ENCODE results near the gene GAPVD1.
"Not testable (repeated sequence)": the region's sequence is repeated elsewhere in the genome, so short reads cannot be mapped to it uniquely, and the experiment has no call there.

Gene GAPVD1

DNA sequence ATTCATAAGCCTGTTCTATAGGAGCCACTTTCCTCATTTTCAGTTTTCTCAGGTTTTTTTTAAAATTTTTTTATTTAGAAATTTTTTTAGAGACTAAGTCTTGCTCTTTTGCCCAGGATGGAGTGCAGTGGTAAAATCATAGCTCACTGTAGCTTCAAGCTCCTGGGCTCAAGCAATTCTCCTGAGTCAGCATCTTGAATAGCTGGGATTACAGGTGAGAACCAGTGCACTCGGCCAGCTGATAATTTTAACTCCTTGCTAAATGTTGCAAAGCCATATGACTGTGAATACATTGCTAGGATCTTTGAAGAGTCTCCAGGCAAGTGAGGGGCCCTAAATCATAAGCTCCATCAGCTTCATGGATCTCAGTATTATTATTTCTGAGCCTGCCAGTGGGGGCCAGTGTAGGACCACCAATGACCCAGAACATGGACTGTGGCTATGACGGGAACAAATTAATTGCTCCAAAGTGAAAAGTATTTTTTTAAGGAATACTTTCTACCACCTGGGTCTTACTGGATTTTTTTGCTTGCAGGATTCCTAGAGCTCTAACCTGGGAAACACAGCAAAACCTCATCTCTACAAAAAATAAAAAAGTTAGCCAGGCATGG lies 5.7 kb upstream of the GAPVD1 start:
- DNase-seq (ENCODE audit: low read depth): peak; percentile 42

GRCh38 chr9:125258160-125258785 lies 3.4 kb upstream of the GAPVD1 start:
- no peak for DNase-seq (ENCODE audit: low read depth)

GRCh38 chr9:125258832-125259534 lies 2.6 kb upstream of the GAPVD1 start:
- no peak for DNase-seq (ENCODE audit: low read depth)

DNA sequence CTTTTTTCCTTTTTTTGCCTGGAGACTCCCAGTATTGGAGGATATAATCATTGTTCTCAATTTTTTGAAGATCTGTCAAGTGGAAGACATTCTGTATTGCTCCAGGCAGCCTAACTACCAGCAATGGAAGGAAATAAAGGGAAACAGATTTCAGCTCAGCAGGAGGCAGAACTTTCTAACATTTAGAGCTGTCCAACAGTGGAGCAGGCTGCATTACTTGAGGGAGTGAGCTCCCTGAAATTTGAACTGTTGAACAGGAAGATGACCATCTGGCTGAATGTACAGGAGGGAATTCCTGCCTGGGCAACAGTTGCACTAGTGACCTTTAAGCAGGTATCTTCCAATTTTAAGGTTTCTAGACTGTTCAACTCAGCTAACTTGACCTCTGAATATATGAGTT lies 1.1 kb upstream of the GAPVD1 start:
- DNase-seq (ENCODE audit: low read depth): no peak

DNA sequence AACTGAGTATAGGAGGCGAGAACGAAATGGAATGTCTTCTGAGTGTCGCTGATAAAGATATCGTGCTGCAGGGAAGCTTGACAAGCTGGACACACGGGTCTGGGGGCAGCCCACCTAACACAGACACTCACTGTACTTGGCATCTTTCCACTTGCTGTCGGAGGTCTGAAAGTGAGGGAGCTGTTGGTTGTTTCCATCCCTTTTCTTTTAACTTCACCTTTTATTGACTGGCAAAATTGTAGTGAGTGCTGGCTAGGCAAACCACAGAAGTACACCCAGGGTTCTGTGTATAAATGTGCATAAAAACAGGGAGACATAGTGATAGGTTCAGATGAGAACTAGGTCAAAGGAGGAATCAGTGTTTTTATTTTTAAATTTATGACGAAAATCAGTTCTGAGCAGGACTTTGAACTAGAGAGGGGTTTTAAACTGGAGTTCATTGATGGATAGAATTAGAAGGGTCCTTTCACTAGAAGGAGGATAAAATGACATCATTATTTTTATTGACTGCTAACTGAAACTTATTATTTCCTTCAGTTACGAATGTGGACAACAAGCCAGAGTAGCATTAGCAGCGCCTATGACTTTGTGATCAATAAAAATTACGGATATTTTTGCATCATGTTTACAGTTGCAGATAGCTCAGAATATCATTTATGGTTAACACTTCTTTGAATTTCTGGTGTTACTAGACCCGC lies 817 bp downstream of the GAPVD1 start:
- DNase-seq (ENCODE audit: low read depth): peak; percentile 45

DNA sequence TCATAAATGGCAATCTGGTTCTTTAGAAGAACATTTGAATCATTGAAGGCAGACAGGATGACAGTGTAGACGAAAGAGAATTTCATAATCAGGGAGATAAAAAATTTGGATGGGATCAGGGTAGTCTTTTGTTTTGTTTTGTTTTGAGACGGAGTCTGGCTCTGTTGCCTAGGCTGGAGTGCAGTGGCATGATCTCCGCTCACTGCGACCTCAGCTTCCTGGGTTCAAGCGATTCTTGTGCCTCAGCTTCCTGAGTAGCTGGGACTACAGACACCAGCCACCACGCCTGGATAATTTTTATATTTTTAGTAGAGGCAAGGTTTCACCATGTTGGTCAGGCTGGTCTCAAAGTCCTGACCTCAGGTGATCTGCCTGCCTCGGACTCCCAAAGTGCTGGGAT lies 2.4 kb downstream of the GAPVD1 start:
- DNase-seq (ENCODE audit: low read depth): not testable (repeated sequence)

DNA sequence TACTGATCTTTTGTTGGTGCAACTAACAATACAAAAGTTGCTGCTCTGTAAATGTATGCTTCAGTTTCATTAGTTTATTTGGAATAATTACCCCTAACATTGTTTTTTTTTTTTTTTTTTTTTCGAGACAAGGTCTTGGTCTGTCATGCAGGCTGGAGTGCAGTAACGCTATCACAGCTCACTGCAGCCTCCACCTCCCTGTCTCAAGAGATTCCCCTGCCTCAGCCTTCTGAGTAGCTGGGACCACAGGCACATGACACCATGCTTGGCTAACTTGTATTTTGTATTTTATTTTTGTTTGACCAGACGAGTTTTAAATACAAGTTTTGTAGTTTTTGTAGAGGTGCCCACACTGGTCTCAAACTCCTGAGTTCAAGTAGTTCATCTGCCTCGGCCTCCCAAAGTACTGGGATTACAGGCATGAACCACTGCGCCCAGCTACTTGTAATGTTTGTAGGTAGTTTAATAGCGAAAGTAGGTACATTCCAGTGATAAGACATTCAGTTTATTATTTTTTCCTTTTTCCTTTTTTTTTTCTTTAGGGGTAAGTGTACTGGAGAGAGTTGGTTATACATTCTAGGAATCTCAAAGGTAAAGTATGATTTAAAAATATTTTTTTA lies 6.9 kb downstream of the GAPVD1 start:
- no peak for DNase-seq (ENCODE audit: low read depth)

GRCh38 chr9:125269014-125269397 lies 7.4 kb downstream of the GAPVD1 start:
- no peak for DNase-seq (ENCODE audit: low read depth)

GRCh38 chr9:125271081-125271480 lies 9.5 kb downstream of the GAPVD1 start:
- DNase-seq (ENCODE audit: low read depth): no peak

DNA sequence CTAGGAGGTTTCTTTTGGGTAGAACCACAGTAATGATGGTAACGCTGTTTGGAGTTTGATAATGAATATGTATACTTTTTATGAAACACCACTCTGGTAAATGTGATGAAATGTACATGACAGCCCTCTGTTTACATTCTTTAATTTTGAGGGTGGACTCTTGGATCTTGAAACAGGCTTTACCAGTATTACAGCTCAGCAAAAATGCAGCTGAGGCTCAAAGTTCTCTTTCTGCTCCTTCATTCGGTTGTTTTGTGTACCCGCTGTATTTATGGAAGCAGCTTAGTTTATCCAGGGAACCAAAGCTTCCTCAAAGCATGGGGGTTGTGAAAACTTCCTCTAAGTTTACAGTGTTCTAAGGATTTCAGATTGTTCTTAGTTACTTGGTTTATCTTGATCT lies 11.1 kb downstream of the GAPVD1 start:
- DNase-seq (ENCODE audit: low read depth): no peak

- DNase-seq (ENCODE audit: low read depth): no peak
Observed at GRCh38 chr9:125276771-125277170, 15.1 kb downstream of the GAPVD1 start.

DNA sequence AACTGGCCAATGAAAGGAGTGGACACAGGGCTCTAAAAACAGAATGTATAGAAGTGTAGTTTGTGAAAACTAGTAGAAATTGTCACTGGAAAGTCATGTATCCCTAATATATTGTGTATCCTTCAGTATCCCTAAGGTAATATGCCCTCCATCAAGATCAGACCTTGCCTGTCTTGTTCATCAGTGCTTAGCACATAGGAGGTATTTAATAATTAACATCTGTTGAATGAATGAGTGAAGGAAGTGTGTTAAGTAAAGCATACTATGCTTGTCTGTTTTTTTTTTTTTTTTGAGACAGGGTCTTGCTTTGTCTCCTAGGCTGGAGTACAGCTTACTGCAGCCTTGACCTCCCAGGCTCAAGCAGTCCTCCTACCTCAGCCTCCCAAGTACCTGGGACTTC lies 15.8 kb downstream of the GAPVD1 start:
- DNase-seq (ENCODE audit: low read depth): no peak

DNA sequence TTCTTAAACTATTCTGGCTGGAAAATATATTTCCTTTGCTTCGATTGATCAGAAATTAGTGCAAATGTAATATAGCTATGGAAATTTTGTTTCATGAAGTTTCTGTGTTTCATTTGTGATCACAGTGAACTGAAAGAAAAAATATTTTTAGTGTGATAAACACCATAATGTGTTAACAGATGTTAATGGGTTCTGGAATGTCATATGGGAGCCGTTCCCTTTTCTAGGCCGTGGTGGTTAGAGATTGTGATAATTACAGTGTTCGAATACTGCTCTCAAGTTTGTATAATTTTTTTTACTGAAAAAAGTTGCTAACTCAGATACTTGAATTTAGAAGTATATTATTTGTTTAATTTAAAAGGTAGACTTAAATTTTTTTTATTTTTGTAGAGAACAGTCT lies 19.3 kb downstream of the GAPVD1 start:
- DNase-seq (ENCODE audit: low read depth): no peak

GRCh38 chr9:125284855-125285254 lies 23.2 kb downstream of the GAPVD1 start:
- DNase-seq (ENCODE audit: low read depth): no peak

GRCh38 chr9:125286935-125287433 lies 25.4 kb downstream of the GAPVD1 start:
- DNase-seq (ENCODE audit: low read depth): not testable (repeated sequence)

DNA sequence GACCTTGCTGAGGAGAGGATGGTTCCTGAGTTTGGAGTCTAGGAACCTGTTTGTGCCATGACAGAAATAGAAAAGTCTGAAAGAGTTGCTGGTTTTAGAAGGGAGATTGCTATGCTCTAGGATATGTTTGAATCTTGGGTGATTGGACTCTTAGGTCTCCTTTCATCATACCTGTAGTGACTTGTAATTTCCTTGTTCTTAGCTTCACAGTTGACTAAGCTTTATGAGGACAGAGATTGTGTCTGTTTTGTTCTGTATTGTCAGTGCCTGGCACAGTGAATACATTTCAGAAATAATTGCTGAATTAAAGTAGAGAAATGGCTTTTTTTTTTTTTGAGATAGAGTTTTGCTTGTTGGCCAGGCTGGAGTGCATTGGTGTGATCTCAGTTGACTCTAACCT lies 31.5 kb downstream of the GAPVD1 start:
- no peak for DNase-seq (ENCODE audit: low read depth)

- DNase-seq (ENCODE audit: low read depth): no peak
Observed at GRCh38 chr9:125295657-125296056, 34.0 kb downstream of the GAPVD1 start.

GRCh38 chr9:125296843-125297372 lies 35.3 kb downstream of the GAPVD1 start:
- no peak for DNase-seq (ENCODE audit: low read depth)

DNA sequence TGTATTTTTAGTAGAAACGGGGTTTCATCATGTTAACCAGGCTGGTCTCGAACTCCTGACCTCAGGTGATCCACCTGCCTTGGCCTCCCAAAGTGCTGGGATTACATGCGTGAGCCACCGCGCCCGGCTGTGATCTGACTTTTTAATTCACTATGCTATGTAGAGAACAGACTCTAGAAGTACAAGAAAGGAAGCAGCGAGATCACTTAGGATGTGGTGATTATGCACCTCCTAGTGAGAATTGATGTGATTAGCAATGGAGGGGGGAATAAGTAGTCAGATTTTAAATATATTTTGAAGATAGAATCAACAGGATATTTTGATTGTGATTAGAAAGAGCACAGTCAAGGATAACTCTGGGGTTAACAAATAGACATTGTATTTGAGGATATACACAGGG lies 36.3 kb downstream of the GAPVD1 start:
- no peak for DNase-seq (ENCODE audit: low read depth)

DNA sequence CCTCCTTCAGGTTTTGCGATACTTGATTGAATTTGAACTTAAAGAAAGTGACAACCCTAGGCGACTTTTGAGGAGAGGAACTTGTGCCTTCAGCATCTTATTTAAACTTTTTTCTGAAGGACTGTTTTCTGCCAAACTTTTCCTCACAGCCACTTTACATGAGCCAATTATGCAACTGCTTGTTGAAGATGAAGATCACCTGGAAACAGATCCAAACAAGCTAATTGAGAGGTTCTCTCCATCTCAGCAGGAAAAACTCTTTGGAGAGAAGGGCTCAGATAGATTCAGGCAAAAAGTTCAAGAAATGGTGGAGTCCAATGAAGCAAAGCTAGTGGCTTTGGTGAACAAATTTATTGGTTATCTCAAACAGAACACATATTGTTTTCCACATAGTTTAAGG lies 40.6 kb downstream of the GAPVD1 start:
- DNase-seq (ENCODE audit: low read depth): no peak

DNA sequence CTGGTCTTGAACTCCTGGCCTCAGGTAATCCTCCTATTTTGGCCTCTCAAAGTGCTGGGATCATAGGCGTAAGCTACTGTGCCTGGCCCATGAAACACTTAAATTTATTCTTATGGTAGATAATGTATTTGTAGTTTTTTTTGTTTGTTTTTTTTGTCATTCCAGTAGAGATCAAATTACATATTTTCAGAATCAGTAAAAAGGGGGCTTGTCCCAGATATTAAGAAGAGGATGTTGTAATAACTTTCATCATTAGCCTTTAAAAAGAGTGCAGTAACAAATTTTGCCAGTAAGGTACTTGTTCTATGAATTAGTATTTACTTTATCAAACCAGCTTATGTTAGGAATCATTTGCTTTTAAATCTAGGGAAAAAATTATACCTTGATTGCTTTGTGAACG lies 42.6 kb downstream of the GAPVD1 start:
- DNase-seq (ENCODE audit: low read depth): no peak

- DNase-seq (ENCODE audit: low read depth): no peak
Observed at GRCh38 chr9:125312411-125312810, 50.8 kb downstream of the GAPVD1 start.

Measured in ELR (cell line).